Measurements from ENCODE around the gene CYB5D1. TPM values are rescaled to one million over a fixed set of nuclear protein-coding genes. Genes with fewer than 3 reads are reported as not detected.

CYB5D1 gene
- total RNA-seq, 1 donor from 2014 or later: 9.2 TPM

- Mint-ChIP-seq H3K4me1 (ENCODE audit: low read depth, unreplicated experiment) (peaks cover 18% of the 10 kb centered on the region), H3K27me3 (ENCODE audit: unreplicated experiment) (peaks cover 37% of the 10 kb centered on the region), H3K36me3 (ENCODE audit: unreplicated experiment) (no peaks in the 10 kb centered on the region), H3K4me3 (ENCODE audit: unreplicated experiment) (peak overlapping the region; percentile 94), H3K27ac (ENCODE audit: unreplicated experiment) (peak overlapping the region; percentile 78), H3K9me3 (ENCODE audit: unreplicated experiment) (peaks cover 29% of the 10 kb centered on the region)
- no peak for TF ChIP-seq CTCF (IDR thresholded peaks at IDR 0.05; ENCODE audit: partially characterized antibody, unreplicated experiment)
- peak; percentile 55 for DNase-seq
These were observed 23.3 kb upstream of the CYB5D1 start for GRCh38 chr17:7834542-7834956.

DNA sequence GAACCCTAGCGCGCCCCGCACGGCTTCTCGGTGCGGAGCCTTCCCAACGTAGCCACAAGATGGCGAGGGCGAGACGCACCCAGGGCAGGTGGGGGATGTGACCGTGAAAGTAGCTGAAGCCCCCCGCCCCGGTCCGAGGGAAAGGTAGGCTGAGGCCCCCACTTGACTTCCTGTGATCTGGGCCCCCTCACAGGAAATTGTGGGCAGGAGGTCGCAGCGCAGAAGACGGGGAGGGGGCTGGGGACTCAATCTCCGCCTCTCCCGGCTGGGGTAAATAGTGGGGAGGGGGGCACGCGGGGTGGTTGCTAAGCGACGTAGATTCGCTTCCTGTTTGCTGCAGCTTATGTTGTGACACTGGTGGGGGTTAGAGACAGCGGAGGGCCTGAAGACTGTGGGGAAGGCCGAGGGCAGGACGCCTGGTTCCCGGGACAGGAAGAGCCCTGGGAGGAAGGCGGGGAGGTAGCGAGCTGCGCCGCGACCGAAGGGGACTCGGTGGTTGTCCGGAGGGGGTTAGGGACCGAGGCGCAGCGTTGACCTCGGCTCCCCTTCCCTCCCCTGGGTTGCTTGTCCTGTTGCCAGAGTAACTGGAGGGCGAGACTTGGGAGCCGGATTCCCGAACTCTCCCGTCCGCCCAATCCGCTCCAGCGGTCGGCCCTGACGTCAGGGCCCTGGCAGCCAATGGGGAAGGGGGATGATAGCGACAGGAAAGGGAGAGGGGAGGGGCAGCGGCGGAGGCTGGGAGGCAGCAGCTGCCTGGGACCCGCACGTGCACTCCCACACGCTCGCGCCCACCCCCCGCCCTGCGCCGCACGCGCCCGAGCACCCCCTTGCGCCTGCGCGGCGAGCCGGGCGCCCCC is 22.6 kb upstream of the CYB5D1 start:
- Mint-ChIP-seq H3K9me3 (ENCODE audit: unreplicated experiment) (peaks cover 34% of the 10 kb centered on the region), H3K36me3 (ENCODE audit: unreplicated experiment) (no peaks in the 10 kb centered on the region), H3K27ac (ENCODE audit: unreplicated experiment) (peak overlapping the region; percentile 78), H3K4me3 (ENCODE audit: unreplicated experiment) (peak overlapping the region; percentile 94), H3K4me1 (ENCODE audit: low read depth, unreplicated experiment) (peaks cover 22% of the 10 kb centered on the region), H3K27me3 (ENCODE audit: unreplicated experiment) (peaks cover 37% of the 10 kb centered on the region)
- peak; percentile 58 for TF ChIP-seq CTCF (IDR thresholded peaks at IDR 0.05; ENCODE audit: partially characterized antibody, unreplicated experiment)
- DNase-seq: peak; percentile 96

DNA sequence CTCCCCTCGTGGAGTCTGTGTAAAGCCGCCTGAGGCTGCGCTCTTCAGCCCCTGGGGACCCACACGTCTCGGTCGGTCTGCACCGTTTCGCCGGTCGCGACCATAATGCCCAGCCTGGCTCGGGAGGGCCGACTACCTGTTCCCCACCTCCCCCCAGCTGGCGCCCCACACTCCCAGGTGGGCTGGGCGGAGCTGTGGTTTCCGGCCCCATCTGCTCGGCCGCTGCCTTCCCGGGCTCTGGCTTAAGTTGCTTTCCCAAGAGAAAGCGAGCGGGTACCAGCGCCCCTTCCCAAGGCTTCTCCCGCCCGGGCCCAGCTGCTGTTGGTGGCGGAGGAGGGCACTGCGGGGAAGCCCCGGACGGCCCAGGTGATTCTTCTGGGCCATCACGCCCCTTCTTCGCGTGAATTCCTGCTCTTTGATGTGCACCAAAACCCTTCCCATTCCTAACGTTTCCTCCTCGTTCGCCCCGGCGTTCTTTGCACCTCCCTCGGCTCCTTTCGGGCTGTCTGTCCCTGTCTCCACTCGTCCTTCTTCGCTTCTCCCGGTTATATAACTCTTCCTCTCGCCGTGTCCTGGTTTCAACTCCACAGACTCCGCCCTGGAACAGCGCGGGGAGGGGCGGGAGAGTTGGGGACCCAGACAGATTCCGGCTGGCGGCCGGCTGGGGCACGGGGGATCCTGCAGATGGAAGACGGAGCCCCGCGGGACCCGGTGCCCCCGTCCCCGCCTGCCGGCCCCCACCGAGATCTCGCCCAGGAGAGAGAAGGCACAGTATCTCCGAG is 21.8 kb upstream of the CYB5D1 start:
- Mint-ChIP-seq H3K36me3 (ENCODE audit: unreplicated experiment) (peaks cover 5% of the 10 kb centered on the region), H3K27ac (ENCODE audit: unreplicated experiment) (peak overlapping the region; percentile 98), H3K4me3 (ENCODE audit: unreplicated experiment) (peak overlapping the region; percentile 99), H3K4me1 (ENCODE audit: low read depth, unreplicated experiment) (peaks cover 30% of the 10 kb centered on the region), H3K27me3 (ENCODE audit: unreplicated experiment) (peaks cover 42% of the 10 kb centered on the region), H3K9me3 (ENCODE audit: unreplicated experiment) (peaks cover 40% of the 10 kb centered on the region)
- DNase-seq: peak; percentile 80
- TF ChIP-seq CTCF (IDR thresholded peaks at IDR 0.05; ENCODE audit: partially characterized antibody, unreplicated experiment): peak; percentile 10

DNA sequence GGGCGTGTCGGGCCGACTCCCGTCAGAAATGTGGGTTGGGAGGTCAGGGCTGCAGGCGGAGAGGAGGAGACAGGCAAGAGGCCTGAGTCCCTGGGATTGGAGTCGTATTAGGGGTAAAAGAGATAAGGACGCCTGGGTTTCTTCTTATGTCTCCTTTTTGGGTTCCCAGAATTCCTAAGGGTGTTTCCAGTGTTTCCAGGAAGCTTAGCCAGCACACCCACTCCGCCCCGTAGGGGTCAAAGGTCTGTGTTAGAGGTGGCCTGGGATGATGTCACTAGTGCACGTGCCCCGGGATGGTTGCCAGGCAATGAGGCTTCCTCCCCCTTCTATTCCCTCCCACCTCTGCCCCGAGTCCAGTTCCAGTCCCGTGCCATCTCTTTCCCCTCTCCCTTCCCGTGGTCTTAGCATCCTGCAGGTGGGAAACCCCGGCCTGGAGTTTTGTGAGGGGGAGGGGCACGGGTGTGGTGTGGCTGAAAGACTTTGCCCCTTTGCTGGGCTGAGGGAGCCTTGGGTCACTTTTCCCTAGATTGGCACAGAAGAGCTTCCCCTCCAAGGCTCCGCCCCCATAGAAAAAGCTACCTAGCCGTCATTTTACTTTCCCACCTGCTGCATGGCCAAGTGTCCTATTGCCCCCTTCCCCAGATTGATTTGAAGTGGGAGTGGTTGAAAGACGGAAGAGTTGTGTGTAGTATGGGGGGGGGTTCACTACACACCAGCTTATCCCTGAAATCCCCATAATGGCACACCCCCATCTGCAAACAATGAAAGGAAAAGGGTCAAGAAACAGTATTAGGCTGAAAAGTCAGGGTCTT is 21.0 kb upstream of the CYB5D1 start:
- TF ChIP-seq CTCF (IDR thresholded peaks at IDR 0.05; ENCODE audit: partially characterized antibody, unreplicated experiment): no peak
- Mint-ChIP-seq H3K4me1 (ENCODE audit: low read depth, unreplicated experiment) (peaks cover 33% of the 10 kb centered on the region), H3K4me3 (ENCODE audit: unreplicated experiment) (peak overlapping the region; percentile 99), H3K27me3 (ENCODE audit: unreplicated experiment) (peaks cover 43% of the 10 kb centered on the region), H3K27ac (ENCODE audit: unreplicated experiment) (peak overlapping the region; percentile 98), H3K36me3 (ENCODE audit: unreplicated experiment) (peaks cover 5% of the 10 kb centered on the region), H3K9me3 (ENCODE audit: unreplicated experiment) (peaks cover 45% of the 10 kb centered on the region)
- peak; percentile 98 for DNase-seq

All from glutamatergic neuron (in vitro differentiated cells).